ENCODE results near the gene ROR2. TPM values are rescaled to one million over a fixed set of nuclear protein-coding genes. Genes with fewer than 3 reads are reported as not detected.

Gene ROR2
- total and polyA plus RNA-seq, 2 experiments from 2014 or later, result 8.1 to 18.8 TPM

GRCh38 chr9:91789941-91790340, 160.1 kb downstream of the ROR2 start:
- Histone ChIP-seq H3K27ac (ENCODE audit: low read depth) (no peak overlapping the region), H3K36me3 (ENCODE audit: insufficient read depth) (no peaks in the 10 kb centered on the region), H3K27me3 (ENCODE audit: insufficient read depth) (no peaks in the 10 kb centered on the region), H3K9me2 (ENCODE audit: insufficient read depth) (no peaks in the 10 kb centered on the region), H3K4me2 (no peak overlapping the region), H4K20me1 (replicated peaks; ENCODE audit: insufficient read depth) (peaks cover 8% of the 10 kb centered on the region; the same call in 1 of the 2 replicates), H3F3A (replicated peaks; ENCODE audit: low read depth) (no peaks in the 10 kb centered on the region), H3K4me3 (no peak overlapping the region), H3K4me1 (ENCODE audit: insufficient read depth) (0 out of 2 replicates have a peak, but pooled peaks cover 7% of the 10 kb centered on the region), H2AFZ (no peak overlapping the region), H3K79me2 (replicated peaks; ENCODE audit: insufficient read depth) (no peaks in the 10 kb centered on the region)
- peaks cover 3% of the 10 kb centered on the region for H3K27me3 Mint-ChIP-seq (ENCODE audit: insufficient read depth, low read depth, poor library complexity)
- peaks cover 6% of the 10 kb centered on the region for H3K9me3 Mint-ChIP-seq
- no peak overlapping the region for H3K27ac Mint-ChIP-seq
- DNase-seq (ENCODE audit: low spot score), result no peak
- H3K36me3 Mint-ChIP-seq (ENCODE audit: low read depth), result no peaks in the 10 kb centered on the region
- no peak for ATAC-seq
- TF ChIP-seq CTCF (conservative IDR thresholded peaks at IDR 0.05; ENCODE audit: low read depth in 2 of 2), result no peak
- TF ChIP-seq EZH2phosphoT487 (IDR thresholded peaks at IDR 0.05; ENCODE audit: unreplicated experiment), result no peak
- no peak for TF ChIP-seq ZNF114 (CRISPR knock-in tag; IDR thresholded peaks at IDR 0.05)
- no peak for TF ChIP-seq EZH2 (IDR thresholded peaks at IDR 0.05; ENCODE audit: low read depth, unreplicated experiment)
- TF ChIP-seq REST (IDR thresholded peaks at IDR 0.05; ENCODE audit: unreplicated experiment), result no peak
- H3K4me1 Mint-ChIP-seq, result no peaks in the 10 kb centered on the region
- no peak overlapping the region for H3K4me3 Mint-ChIP-seq

GRCh38 chr9:91787931-91788330, 162.1 kb downstream of the ROR2 start:
- Histone ChIP-seq H3K4me2 (no peak overlapping the region), H3K9me2 (ENCODE audit: insufficient read depth) (no peaks in the 10 kb centered on the region), H3K79me2 (replicated peaks; ENCODE audit: insufficient read depth) (no peaks in the 10 kb centered on the region), H3F3A (replicated peaks; ENCODE audit: low read depth) (no peaks in the 10 kb centered on the region), H3K27me3 (ENCODE audit: insufficient read depth) (no peaks in the 10 kb centered on the region), H3K36me3 (ENCODE audit: insufficient read depth) (no peaks in the 10 kb centered on the region), H4K20me1 (replicated peaks; ENCODE audit: insufficient read depth) (no peaks in the 10 kb centered on the region), H3K4me1 (ENCODE audit: insufficient read depth) (no peaks in the 10 kb centered on the region), H3K27ac (ENCODE audit: low read depth) (no peak overlapping the region), H2AFZ (no peak overlapping the region), H3K4me3 (no peak overlapping the region)
- no peak overlapping the region for H3K27ac Mint-ChIP-seq
- H3K4me3 Mint-ChIP-seq, result no peak overlapping the region
- no peak for TF ChIP-seq ZNF462 (CRISPR knock-in tag; IDR thresholded peaks at IDR 0.05)
- no peak for TF ChIP-seq EZH2phosphoT487 (IDR thresholded peaks at IDR 0.05; ENCODE audit: unreplicated experiment)
- TF ChIP-seq NANOG (IDR thresholded peaks at IDR 0.05; ENCODE audit: borderline replicate concordance), result no peak
- no peak for TF ChIP-seq JUNB (IDR thresholded peaks at IDR 0.05; ENCODE audit: unreplicated experiment)
- peaks cover 2% of the 10 kb centered on the region for H3K27me3 Mint-ChIP-seq (ENCODE audit: insufficient read depth, low read depth, poor library complexity)
- H3K36me3 Mint-ChIP-seq (ENCODE audit: low read depth), result no peaks in the 10 kb centered on the region; the same call in 2 of the 3 replicates
- peaks cover 6% of the 10 kb centered on the region for H3K9me3 Mint-ChIP-seq
- H3K4me1 Mint-ChIP-seq, result no peaks in the 10 kb centered on the region
- DNase-seq (ENCODE audit: low spot score) (no peak), ATAC-seq (no peak)

All from GM23338 (cell line).